ENCODE results near the gene BCDIN3D. TPM values are rescaled to one million over a fixed set of nuclear protein-coding genes. Genes with fewer than 3 reads are reported as not detected.
A peak's percentile ranks its signal among the peaks of the same experiment; 100 is the strongest.

BCDIN3D gene
- total and polyA plus RNA-seq, 9 donors: 2.8 to 5.9 (median 4.7) TPM

GRCh38 chr12:49823350-49823749 is 19.6 kb downstream of the BCDIN3D start:
- intact Hi-C loops (cut with DNase I): no loop called here
- DNase-seq: no peak

DNA sequence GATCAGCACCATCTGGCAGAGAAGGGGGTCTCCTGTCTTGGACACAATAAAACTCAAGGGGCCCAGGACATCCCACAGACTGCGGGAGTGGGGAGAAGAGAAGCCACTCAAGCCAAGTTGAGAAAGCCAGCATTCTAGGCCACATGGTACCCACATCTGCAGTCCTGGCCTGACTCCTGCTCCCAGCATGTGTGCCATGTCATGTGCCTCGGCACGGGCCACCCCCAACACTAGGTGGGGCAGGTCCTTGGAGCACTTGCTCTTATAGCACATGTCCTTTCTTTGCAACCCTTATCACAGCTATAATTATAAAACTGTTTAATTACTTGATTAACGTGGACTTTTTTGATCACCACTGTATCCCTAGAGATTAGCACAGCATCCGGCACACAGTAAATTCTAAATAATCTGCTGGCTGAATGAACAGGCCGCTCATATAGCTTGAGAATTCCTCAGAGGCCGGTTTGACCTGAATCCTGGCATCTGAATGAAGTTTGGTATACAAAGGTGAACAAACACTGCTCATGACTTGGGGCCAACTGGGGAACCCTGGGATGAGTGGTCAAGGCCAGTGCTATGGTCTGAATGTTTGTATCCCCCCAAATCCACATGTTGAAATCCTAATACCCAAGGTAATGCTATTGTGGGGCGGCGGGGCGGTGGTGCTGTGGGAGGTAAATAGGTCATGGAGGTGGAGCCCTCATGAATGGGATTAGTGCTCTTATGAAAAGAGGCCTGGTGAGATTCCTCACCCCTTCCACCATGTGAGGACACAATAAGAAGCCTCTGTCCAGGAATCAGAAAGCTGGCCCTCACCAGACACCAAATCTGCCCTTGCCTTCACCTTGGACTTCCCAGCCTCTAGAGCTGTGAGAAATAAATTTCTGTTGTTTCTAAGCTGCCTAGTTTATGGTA is 21.3 kb downstream of the BCDIN3D start:
- TF ChIP-seq CTCF (IDR thresholded peaks at IDR 0.05): no peak
- TF ChIP-seq EP300 (IDR thresholded peaks at IDR 0.05): no peak
- TF ChIP-seq POLR2A (IDR thresholded peaks at IDR 0.05): no peak
- H3K36me3 ChIP-seq: no peaks in the 10 kb centered on the region
- DNase-seq: no peak
- H3K9me3 ChIP-seq: no peaks in the 10 kb centered on the region
- no peak overlapping the region for H3K4me3 ChIP-seq
- H3K4me1 ChIP-seq (ENCODE audit: insufficient read depth): peaks cover 22% of the 10 kb centered on the region
- intact Hi-C loops (cut with DNase I): no loop called here
- no peaks in the 10 kb centered on the region for H3K27me3 ChIP-seq
- H3K27ac ChIP-seq: no peak overlapping the region
- WGBS, 3 donors: 73 to 81% (median 78%) methylated on average over 10 of the region's 10 CpGs

More at GRCh38 chr12:49823350-49823749, 19.6 kb downstream of the BCDIN3D start:
- Histone ChIP-seq H3K4me1 (ENCODE audit: insufficient read depth) (peaks cover 24% of the 10 kb centered on the region), H3K9me3 (no peaks in the 10 kb centered on the region), H3K36me3 (no peaks in the 10 kb centered on the region), H3K27ac (no peak overlapping the region), H3K4me3 (no peak overlapping the region), H3K27me3 (no peaks in the 10 kb centered on the region)
- TF ChIP-seq CTCF (IDR thresholded peaks at IDR 0.05) (no peak), EP300 (IDR thresholded peaks at IDR 0.05) (no peak)
- WGBS, 3 donors: 67 to 91% (median 77%) methylated on average over 1 of the region's 1 CpG

- no peak for DNase-seq
- Histone ChIP-seq H3K27me3 (no peaks in the 10 kb centered on the region), H3K4me1 (ENCODE audit: insufficient read depth) (peaks cover 11% of the 10 kb centered on the region), H3K36me3 (no peaks in the 10 kb centered on the region), H3K4me3 (no peak overlapping the region), H3K9me3 (no peaks in the 10 kb centered on the region), H3K27ac (no peak overlapping the region)
- 51 to 55% (median 53%) methylated on average over 2 of the region's 2 CpGs for WGBS, 3 donors
- intact Hi-C loops (cut with DNase I): no loop called here
- TF ChIP-seq CTCF (IDR thresholded peaks at IDR 0.05): no peak
- no peak for TF ChIP-seq POLR2A (IDR thresholded peaks at IDR 0.05)
- no peak for TF ChIP-seq EP300 (IDR thresholded peaks at IDR 0.05)
Measured at GRCh38 chr12:49819786-49820185, 23.1 kb downstream of the BCDIN3D start.

GRCh38 chr12:49818241-49818895 is 24.5 kb downstream of the BCDIN3D start:
- Histone ChIP-seq H3K27ac (no peak overlapping the region), H3K36me3 (no peaks in the 10 kb centered on the region), H3K4me1 (ENCODE audit: insufficient read depth) (peaks cover 10% of the 10 kb centered on the region), H3K27me3 (no peaks in the 10 kb centered on the region), H3K4me3 (no peak overlapping the region), H3K9me3 (no peaks in the 10 kb centered on the region)
- DNase-seq: peak in 1 of 5 donors; percentile 2
- WGBS, 3 donors: 77 to 89% (median 81%) methylated on average over 7 of the region's 7 CpGs
- intact Hi-C loops (cut with DNase I): no loop called here
- TF ChIP-seq CTCF (IDR thresholded peaks at IDR 0.05): no peak
